ENCODE measurements around the gene KRT16. TPM values are rescaled to one million over a fixed set of nuclear protein-coding genes. Genes with fewer than 3 reads are reported as not detected.

The KRT16 gene
- total and polyA plus RNA-seq, 2 donors (not counting 3 experiments of a cell fraction or from before 2014, with no cell fraction given) = not detected

DNA sequence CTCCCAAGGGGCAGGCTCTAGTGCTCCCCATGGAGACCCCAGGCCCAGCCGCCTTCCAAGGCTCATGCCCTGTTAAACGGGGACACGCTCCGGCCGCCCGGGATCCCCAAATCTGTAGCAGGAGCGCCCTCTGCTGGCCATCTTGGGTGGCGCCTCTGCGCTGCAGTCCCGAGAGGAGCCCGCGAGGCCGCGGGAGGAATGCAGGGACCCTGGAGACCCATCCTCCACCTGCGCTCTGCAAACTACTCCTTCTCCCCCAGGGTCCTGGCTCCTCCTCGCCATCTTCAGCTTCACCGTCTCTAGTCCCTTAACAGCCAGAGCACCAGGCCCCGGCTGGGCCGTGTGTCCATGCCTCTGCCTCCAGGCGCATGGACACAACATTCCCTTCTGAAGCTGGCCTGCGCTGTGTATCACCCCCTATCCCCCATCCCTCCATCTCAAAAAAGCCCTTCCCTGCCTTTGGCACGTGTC is 35.4 kb upstream of the KRT16 start:
- no peaks in the 10 kb centered on the region for H3K27me3 ChIP-seq (ENCODE audit: control insufficient read depth in 2 of 2, insufficient read depth in 2 of 2, low read length in 2 of 2)
- ChIA-PET CTCF (interaction anchor here (0.6 to 9.0 kb wide), 51 partner anchors 8 to 1022 kb away, joined by 3 to 319 read pairs (median 6); partner anchors contain the start of genes KRT17, KRT19, KRT33B and KRT36), POLR2A (interaction anchor here (1.1 kb wide), 1 partner anchor 40 kb away, joined by 4 read pairs; the partner anchor contains the start of gene EIF1)
- H3K9ac ChIP-seq (replicated peaks; ENCODE audit: extremely low read depth, insufficient read depth, low read length) = no peak overlapping the region
- H3K4me3 ChIP-seq (replicated peaks in 1 of 3; ENCODE audit: insufficient read depth in 1 of 3, low read depth in 1 of 3, low read length in 3 of 3) = peak overlapping the region in 1 of 3 experiments; percentile 16
- H3K9me3 ChIP-seq (replicated peaks; ENCODE audit: control insufficient read depth, insufficient read depth, low read length) = no peaks in the 10 kb centered on the region
- H3K36me3 ChIP-seq (ENCODE audit: control insufficient read depth in 2 of 2, extremely low read depth in 1 of 2, insufficient read depth in 2 of 2, low read length in 2 of 2) = no peaks in the 10 kb centered on the region
- no peaks in the 10 kb centered on the region for H3K79me2 ChIP-seq (ENCODE audit: control insufficient read depth, insufficient read depth, low read length)
- H3K27ac ChIP-seq (ENCODE audit: insufficient read depth, low read depth, low read length) = no peak overlapping the region
- dilution Hi-C loops (cut with MboI; ENCODE audit: extremely low pct_ligation_motif_present, low sequenced_read_pairs) (no loop called here), intact Hi-C loops (cut with micrococcal nuclease) (loop anchor here (1.0 to 5.0 kb wide), 9 partner anchors 14 to 846 kb away; no protein-coding TSS in a partner anchor)
- peaks cover 7% of the 10 kb centered on the region for H3K4me1 ChIP-seq (ENCODE audit: control insufficient read depth, extremely low read depth, insufficient read depth, low read length)
- DNase-seq (ENCODE audit: low read depth, low spot score) (peak; percentile 63), FAIRE-seq (peak; percentile 75)
- H4K20me1 ChIP-seq (replicated peaks; ENCODE audit: control insufficient read depth, extremely low read depth, insufficient read depth, low read length) = no peaks in the 10 kb centered on the region
- H3K4me2 ChIP-seq (ENCODE audit: insufficient read depth, low read length) = peak overlapping the region; percentile 66
- TF ChIP-seq MYC (IDR thresholded peaks at IDR 0.05; ENCODE audit: low read depth, low read length) (no peak), JUN (IDR thresholded peaks at IDR 0.05; ENCODE audit: borderline replicate concordance, insufficient read depth, insufficient read length, low read depth) (no peak), POLR2A (IDR thresholded peaks at IDR 0.05; ENCODE audit: low read depth, low read length) (no peak), CTCF (IDR thresholded peaks at IDR 0.05; ENCODE audit: extremely low read depth in 1 of 2, insufficient read depth in 1 of 2, low read depth in 1 of 2, low read length in 2 of 2) (peak; percentile 96 to 98), POLR2AphosphoS5 (IDR thresholded peaks at IDR 0.05; ENCODE audit: insufficient read depth, low read depth, low read length) (no peak)
- no TSS peak for BruUV-seq (replicated peaks)
- no peaks in the 10 kb centered on the region for H3K9me1 ChIP-seq (replicated peaks; ENCODE audit: control insufficient read depth, extremely low read depth, insufficient read depth, low read length)
- peak overlapping the region; percentile 88 for H2AFZ ChIP-seq (ENCODE audit: low read depth, low read length)
